ENCODE data around the gene EYS.

DNA sequence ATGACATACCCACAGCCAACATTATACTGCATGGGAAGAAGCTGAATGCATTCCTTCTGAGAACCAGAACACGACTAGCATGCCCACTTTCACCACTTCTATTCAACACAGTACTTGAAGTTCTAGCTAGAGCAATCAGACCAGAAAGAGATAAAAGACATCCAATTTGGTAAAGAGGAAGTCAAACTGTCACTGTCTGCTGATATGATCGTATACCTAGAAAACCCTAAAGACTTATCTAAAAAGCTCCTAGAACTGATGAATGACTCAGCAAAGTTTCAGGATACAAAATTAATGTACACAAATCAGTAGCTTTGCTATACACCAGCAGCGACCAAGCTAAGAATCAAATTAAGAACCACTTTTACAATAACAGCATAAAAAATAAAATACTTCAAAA lies 60.5 kb downstream of the EYS start:
- TF ChIP-seq TAF1 (conservative IDR thresholded peaks at IDR 0.05) (no peak), EGR1 (IDR thresholded peaks at IDR 0.05; ENCODE audit: low read depth in 2 of 2) (no peak), GABPA (IDR thresholded peaks at IDR 0.05 in 1 of 2, conservative IDR thresholded peaks at IDR 0.05 in 1 of 2) (no peak)
- TF ChIP-seq, protein P1, sequence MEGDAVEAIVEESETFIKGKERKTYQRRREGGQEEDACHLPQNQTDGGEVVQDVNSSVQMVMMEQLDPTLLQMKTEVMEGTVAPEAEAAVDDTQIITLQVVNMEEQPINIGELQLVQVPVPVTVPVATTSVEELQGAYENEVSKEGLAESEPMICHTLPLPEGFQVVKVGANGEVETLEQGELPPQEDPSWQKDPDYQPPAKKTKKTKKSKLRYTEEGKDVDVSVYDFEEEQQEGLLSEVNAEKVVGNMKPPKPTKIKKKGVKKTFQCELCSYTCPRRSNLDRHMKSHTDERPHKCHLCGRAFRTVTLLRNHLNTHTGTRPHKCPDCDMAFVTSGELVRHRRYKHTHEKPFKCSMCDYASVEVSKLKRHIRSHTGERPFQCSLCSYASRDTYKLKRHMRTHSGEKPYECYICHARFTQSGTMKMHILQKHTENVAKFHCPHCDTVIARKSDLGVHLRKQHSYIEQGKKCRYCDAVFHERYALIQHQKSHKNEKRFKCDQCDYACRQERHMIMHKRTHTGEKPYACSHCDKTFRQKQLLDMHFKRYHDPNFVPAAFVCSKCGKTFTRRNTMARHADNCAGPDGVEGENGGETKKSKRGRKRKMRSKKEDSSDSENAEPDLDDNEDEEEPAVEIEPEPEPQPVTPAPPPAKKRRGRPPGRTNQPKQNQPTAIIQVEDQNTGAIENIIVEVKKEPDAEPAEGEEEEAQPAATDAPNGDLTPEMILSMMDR (IDR thresholded peaks at IDR 0.05; ENCODE audit: low read depth, low read length, missing input control): no peak
- TF ChIP-seq, protein P2, sequence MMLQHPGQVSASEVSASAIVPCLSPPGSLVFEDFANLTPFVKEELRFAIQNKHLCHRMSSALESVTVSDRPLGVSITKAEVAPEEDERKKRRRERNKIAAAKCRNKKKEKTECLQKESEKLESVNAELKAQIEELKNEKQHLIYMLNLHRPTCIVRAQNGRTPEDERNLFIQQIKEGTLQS (IDR thresholded peaks at IDR 0.05): no peak
